LHCN-M2 (cell line): ENCODE data around the gene RASSF8. TPM values are rescaled to one million over a fixed set of nuclear protein-coding genes. Genes with fewer than 3 reads are reported as not detected.
A peak's percentile ranks its signal among the peaks of the same experiment; 100 is the strongest.

Experiments
- DNase-seq: peaks from one replicate; pipeline ENCODE4 v3.0.0-alpha.2; 2012; ENCODE audit warnings: low read depth
- total RNA-seq: library from RNA; depleted of rRNA; stranded (reverse); fragments of >200 nt; gene quantifications from 2 replicates; pipeline ENCODE4 v1.2.3, GENCODE V29; 2014

The RASSF8 gene
- total RNA-seq, 1 experiment from 2014 or later, result 26.6 TPM

GRCh38 chr12:26102953-26103352 lies 144.5 kb downstream of the RASSF8 start:
- no peak for DNase-seq

GRCh38 chr12:26106347-26106746 lies 147.9 kb downstream of the RASSF8 start:
- DNase-seq, result no peak

- DNase-seq, result no peak
Observed at GRCh38 chr12:26108915-26109314, 150.4 kb downstream of the RASSF8 start.

- DNase-seq, result no peak
Observed at GRCh38 chr12:26109343-26109881, 150.9 kb downstream of the RASSF8 start.

GRCh38 chr12:26112232-26112631 lies 153.8 kb downstream of the RASSF8 start:
- no peak for DNase-seq

GRCh38 chr12:26112703-26113147 lies 154.2 kb downstream of the RASSF8 start:
- no peak for DNase-seq

GRCh38 chr12:26113181-26113654 lies 154.7 kb downstream of the RASSF8 start:
- DNase-seq, result no peak

- peak; percentile 87 for DNase-seq
Observed at GRCh38 chr12:26113853-26114719, 155.6 kb downstream of the RASSF8 start.

GRCh38 chr12:26114720-26115401 lies 156.4 kb downstream of the RASSF8 start:
- DNase-seq, result no peak

- no peak for DNase-seq
Observed at GRCh38 chr12:26116829-26117715, 158.6 kb downstream of the RASSF8 start.

GRCh38 chr12:26118308-26118707 lies 159.8 kb downstream of the RASSF8 start:
- DNase-seq, result no peak

GRCh38 chr12:26119391-26119989 lies 161.0 kb downstream of the RASSF8 start:
- DNase-seq, result peak; percentile 69

GRCh38 chr12:26120561-26121274 lies 162.2 kb downstream of the RASSF8 start:
- no peak for DNase-seq

- no peak for DNase-seq
Observed at GRCh38 chr12:26121323-26122060, 163.0 kb downstream of the RASSF8 start.

- DNase-seq, result peak; percentile 30
Observed at GRCh38 chr12:26122061-26122680, 163.7 kb downstream of the RASSF8 start.

- peak; percentile 73 for DNase-seq
Observed at GRCh38 chr12:26122681-26123481, 164.4 kb downstream of the RASSF8 start.

GRCh38 chr12:26123482-26123980 lies 165.0 kb downstream of the RASSF8 start:
- no peak for DNase-seq
